SK-N-SH (cell line): Measurements from ENCODE around the gene APBB2. TPM values are rescaled to one million over a fixed set of nuclear protein-coding genes. Genes with fewer than 3 reads are reported as not detected.

ENCODE experiments used
- CTCF ChIA-PET: fragments of 300-600, 350-600 bp; formaldehyde crosslinking; extraction: SDS; loops from one replicate; lab custom pipeline; 2021; lab: Yijun Ruan, JAX
- POLR2A ChIA-PET: fragments of 350-600 bp; sonication (Branson Sonifier 250); formaldehyde crosslinking; extraction: SDS; loops from one replicate; lab custom pipeline; 2020; ENCODE audit warnings: antibody characterized with exemption, inconsistent platforms; lab: Yijun Ruan, JAX
- DNase-seq: peaks from one replicate; pipeline ENCODE4 v3.0.0; 2012
- H2AFZ ChIP-seq: fragments of 200-600 bp; sonication (generic); 2 replicates; pipeline ENCODE4 v1.8.1; 2016; ENCODE audit warnings: antibody characterized with exemption, mild to moderate bottlenecking, low read depth
- H3F3A ChIP-seq: fragments of 200-600 bp; sonication (generic); replicated peaks from 2 replicates; pipeline ENCODE3; 2016; ENCODE audit warnings: antibody characterized with exemption, mild to moderate bottlenecking; ENCODE audit not compliant: insufficient read depth
- H3K27ac ChIP-seq, 2 experiments: fragments of 200-500 bp in 1 of 2; fragments of 200-600 bp in 1 of 2; sonication (Bioruptor generic) in 1 of 2; sonication (generic), shearing (Covaris generic) in 1 of 2; 2 replicates each; pipeline versions ENCODE4 v1.5.1 to v1.6.1; 2014 to 2016; ENCODE audit warnings: low read depth in 2 of 2, inconsistent platforms in 1 of 2, low read length in 1 of 2, mild to moderate bottlenecking in 1 of 2, mixed read lengths in 1 of 2
- H3K27me3 ChIP-seq: fragments of 200-600 bp; sonication (generic), shearing (Covaris generic); 2 replicates; pipeline ENCODE4 v1.6.1; 2016; ENCODE audit warnings: mixed run types; ENCODE audit not compliant: insufficient read depth
- H3K36me3 ChIP-seq, 2 experiments: fragments of 200-500 bp in 1 of 2; fragments of 200-600 bp in 1 of 2; sonication (Bioruptor generic) in 1 of 2; sonication (generic) in 1 of 2; replicated peaks in 1 of 2; 2 replicates each; pipeline versions ENCODE3 to v1.5.1; 2014 to 2016; ENCODE audit warnings: low read length in 1 of 2, mild to moderate bottlenecking in 1 of 2; ENCODE audit not compliant: insufficient read depth in 2 of 2, control insufficient read depth in 1 of 2
- H3K4me1 ChIP-seq, 2 experiments: fragments of 200-500 bp in 1 of 2; fragments of 200-600 bp in 1 of 2; sonication (Bioruptor generic) in 1 of 2; sonication (generic), shearing (Covaris generic) in 1 of 2; 2 replicates each; pipeline versions ENCODE4 v1.5.1 to v1.6.1; 2014 to 2016; ENCODE audit warnings: low read depth in 1 of 2, low read length in 1 of 2, mixed run types in 1 of 2; ENCODE audit not compliant: insufficient read depth in 2 of 2, control insufficient read depth in 1 of 2
- H3K4me2 ChIP-seq: fragments of 200-600 bp; sonication (generic), shearing (Covaris generic); 2 replicates; pipeline ENCODE4 v1.6.1; 2017; ENCODE audit warnings: mixed run types
- H3K4me3 ChIP-seq, 2 experiments: fragments of 200-500 bp in 1 of 2; fragments of 200-600 bp in 1 of 2; sonication (Bioruptor generic) in 1 of 2; sonication (generic), shearing (Covaris generic) in 1 of 2; 2 replicates each; pipeline versions ENCODE4 v1.5.1 to v1.8.1; 2014 to 2016; ENCODE audit warnings: low read depth in 2 of 2, inconsistent platforms in 1 of 2, low read length in 1 of 2, mild to moderate bottlenecking in 1 of 2, mixed read lengths in 1 of 2, moderate library complexity in 1 of 2
- H3K79me2 ChIP-seq: fragments of 200-600 bp; sonication (generic); 2 replicates; pipeline ENCODE4 v1.8.1; 2017; ENCODE audit warnings: mild to moderate bottlenecking; ENCODE audit not compliant: insufficient read depth
- H3K9ac ChIP-seq: fragments of 200-600 bp; sonication (generic); 2 replicates; pipeline ENCODE4 v1.6.1; 2017; ENCODE audit warnings: mixed run types
- H3K9me2 ChIP-seq: fragments of 200-600 bp; sonication (generic); 2 replicates; pipeline ENCODE4 v1.6.1; 2017; ENCODE audit warnings: mixed run types
- H3K9me3 ChIP-seq: fragments of 200-600 bp; sonication (generic); 2 replicates; pipeline ENCODE4 v1.6.1; 2017; ENCODE audit warnings: mixed run types, mild to moderate bottlenecking, moderate library complexity
- H4K20me1 ChIP-seq: fragments of 200-600 bp; sonication (generic); 2 replicates; pipeline ENCODE4 v1.6.1; 2017; ENCODE audit warnings: mild to moderate bottlenecking, mixed run types; ENCODE audit not compliant: insufficient read depth
- CTCF ChIP-seq: fragments of 200-600 bp; sonication (generic); IDR thresholded peaks from 2 replicates; pipeline ENCODE4 v1.6.1; 2017; ENCODE audit warnings: antibody characterized with exemption, mild to moderate bottlenecking, moderate library complexity
- ELF1 ChIP-seq: IDR thresholded peaks from 2 replicates; pipeline ENCODE4 v1.4.0; 2012
- EP300 ChIP-seq, 2 experiments: IDR thresholded peaks; 2 replicates each; pipeline versions ENCODE4 v1.4.0 to v1.6.1; 2012; ENCODE audit warnings: borderline replicate concordance in 1 of 2, low read depth in 1 of 2, low read length in 1 of 2
- EZH2phosphoT487 ChIP-seq: fragments of 200-600 bp; sonication (generic); IDR thresholded peaks from 2 replicates; pipeline ENCODE4 v1.6.1; 2017; ENCODE audit warnings: low read depth, mixed run types, mild to moderate bottlenecking, antibody characterized with exemption, moderate library complexity, borderline replicate concordance
- FOSL2 ChIP-seq: IDR thresholded peaks from 2 replicates; pipeline ENCODE4 v1.4.0; 2012; ENCODE audit warnings: low read depth, mild to moderate bottlenecking, moderate library complexity, borderline replicate concordance
- FOXJ3 ChIP-seq: sonication (generic); formaldehyde crosslinking; IDR thresholded peaks from 2 replicates; pipeline ENCODE4 v1.5.1; 2020; ENCODE audit warnings: mild to moderate bottlenecking, missing genetic modification reagents
- IRF3 ChIP-seq: fragments of 150-350 bp; IDR thresholded peaks from 2 replicates; pipeline ENCODE4 v1.6.1; 2016; ENCODE audit warnings: mild to moderate bottlenecking, low read depth, low read length
- JUND ChIP-seq: IDR thresholded peaks from 2 replicates; pipeline ENCODE4 v1.4.0; 2012
- MXI1 ChIP-seq: IDR thresholded peaks from 2 replicates; pipeline ENCODE4 v1.6.1; 2012; ENCODE audit warnings: mild to moderate bottlenecking, low read depth, low read length, improper control_type of control experiment
- NFIC ChIP-seq: IDR thresholded peaks from 2 replicates; pipeline ENCODE4 v1.4.0; 2012; ENCODE audit warnings: borderline replicate concordance
- PBX3 ChIP-seq: IDR thresholded peaks from 2 replicates; pipeline ENCODE4; 2012
- RAD21 ChIP-seq: IDR thresholded peaks from 2 replicates; pipeline ENCODE4 v1.6.1; 2012; ENCODE audit warnings: mild to moderate bottlenecking, low read length
- RFX5 ChIP-seq: IDR thresholded peaks from 2 replicates; pipeline ENCODE4 v1.6.1; 2012; ENCODE audit warnings: mild to moderate bottlenecking, improper control_type of control experiment, low read length
- RXRA ChIP-seq: IDR thresholded peaks from 2 replicates; pipeline ENCODE4 v1.4.0; 2012; ENCODE audit warnings: low read depth, mild to moderate bottlenecking, borderline replicate concordance
- SMC3 ChIP-seq: IDR thresholded peaks from 2 replicates; pipeline ENCODE4 v1.6.1; 2012; ENCODE audit warnings: low read depth, low read length, improper control_type of control experiment
- TCF12 ChIP-seq: IDR thresholded peaks from 2 replicates; pipeline ENCODE4 v1.4.0; 2012
- TEAD4 ChIP-seq: IDR thresholded peaks from 2 replicates; pipeline ENCODE4 v1.4.0; 2012; ENCODE audit warnings: mild to moderate bottlenecking, borderline replicate concordance; ENCODE audit not compliant: insufficient read depth
- USF1 ChIP-seq: IDR thresholded peaks from 2 replicates; pipeline ENCODE4 v1.4.0; 2012; ENCODE audit warnings: low read depth, borderline replicate concordance
- YY1 ChIP-seq: IDR thresholded peaks from 2 replicates; pipeline ENCODE4 v1.4.0; 2012; ENCODE audit warnings: low read depth, mild to moderate bottlenecking
- ZBTB33 ChIP-seq: IDR thresholded peaks from 2 replicates; pipeline ENCODE4 v1.4.0; 2012; ENCODE audit warnings: low read depth, borderline replicate concordance
- WGBS: methylation state at CpG from one replicate; pipeline ENCODE4 v1.1.6; 2017; ENCODE audit warnings: low lambda C conversion rate; 5-methylcytosine and 5-hydroxymethylcytosine counted together
- polyA plus RNA-seq, 3 experiments: library from polyadenylated mRNA; depleted of rRNA; stranded (reverse); fragments of >200 nt; gene quantifications; 2 replicates each; pipeline ENCODE4 v1.2.3, GENCODE V29; 2012

The APBB2 gene
- polyA plus RNA-seq, 1 of the 3 experiments (the other 2 are of a cell fraction), result 49.8 TPM

GRCh38 chr4:41154010-41154813 lies 60.1 kb downstream of the APBB2 start:
- H3K36me3 ChIP-seq, result peaks cover 0 to 13% of the 10 kb centered on the region in 2 experiments
- H3K4me3 ChIP-seq, result no peak overlapping the region
- H3F3A ChIP-seq, result peaks cover 32% of the 10 kb centered on the region
- POLR2A ChIA-PET, result interaction anchor here (0.6 kb wide), 1 partner anchor 51 kb away, joined by 3 read pairs; no protein-coding TSS in a partner anchor
- H3K79me2 ChIP-seq, result peaks cover 91% of the 10 kb centered on the region
- 83% methylated on average over 6 of the region's 6 CpGs for WGBS
- DNase-seq, result no peak
- no peaks in the 10 kb centered on the region for H3K27me3 ChIP-seq
- peak overlapping the region; percentile 85 to 93; a peak in 3 of 4 replicates for H3K27ac ChIP-seq
- peak overlapping the region; percentile 69; the same call in 1 of the 2 replicates for H3K9ac ChIP-seq
- H3K9me2 ChIP-seq, result no peaks in the 10 kb centered on the region
- H2AFZ ChIP-seq, result no peak overlapping the region
- no peaks in the 10 kb centered on the region for H3K9me3 ChIP-seq
- TF ChIP-seq SMC3 (no peak), EZH2phosphoT487 (no peak)
- TF ChIP-seq, all 33 proteins: peak for 0
- Histone ChIP-seq H3K4me2 (peak overlapping the region; percentile 61), H4K20me1 (no peaks in the 10 kb centered on the region), H3K4me1 (peaks cover 7 to 36% of the 10 kb centered on the region in 2 experiments; a peak in 3 of 4 replicates)
- CTCF ChIA-PET, result interaction anchor here (1.3 to 1.5 kb wide), 3 partner anchors 18 to 50 kb away, joined by 3 read pairs; no protein-coding TSS in a partner anchor

GRCh38 chr4:41150401-41150800 lies 63.9 kb downstream of the APBB2 start:
- Histone ChIP-seq H3K27ac (no peak overlapping the region), H3K9me3 (no peaks in the 10 kb centered on the region), H3K4me3 (no peak overlapping the region), H3K27me3 (no peaks in the 10 kb centered on the region), H2AFZ (no peak overlapping the region), H3K79me2 (peaks cover 95% of the 10 kb centered on the region), H3K4me1 (peaks cover 5 to 27% of the 10 kb centered on the region in 2 experiments; a peak in 3 of 4 replicates), H3K36me3 (peaks cover 0 to 13% of the 10 kb centered on the region in 2 experiments), H3K9me2 (no peaks in the 10 kb centered on the region), H3K4me2 (no peak overlapping the region), H3K9ac (no peak overlapping the region), H3F3A (peaks cover 16% of the 10 kb centered on the region), H4K20me1 (no peaks in the 10 kb centered on the region)
- ChIA-PET POLR2A (no interaction called here), CTCF (no interaction called here)
- DNase-seq, result no peak
- 84% methylated on average over 2 of the region's 2 CpGs for WGBS
- TF ChIP-seq IRF3 (no peak), MXI1 (no peak), JUND (no peak), USF1 (no peak), RFX5 (no peak), RXRA (no peak), PBX3 (no peak), CTCF (no peak), EP300 (IDR thresholded peaks at IDR 0.05; ENCODE audit: borderline replicate concordance in 1 of 2, low read depth in 1 of 2, low read length in 1 of 2) (no peak), TEAD4 (no peak), TCF12 (no peak), FOXJ3 (no peak), YY1 (no peak), ZBTB33 (no peak), ELF1 (no peak), RAD21 (no peak), NFIC (no peak), FOSL2 (no peak)
